OCI-LY1 (cell line): ENCODE data around the gene ELL.

ENCODE experiments used
- EZH2 ChIP-seq: fragments of 200-600 bp; sonication (generic), shearing (Covaris generic); IDR thresholded peaks from 2 replicates; pipeline ENCODE4 v1.8.0; 2017; ENCODE audit warnings: borderline replicate concordance, mixed run types, mild to moderate bottlenecking, antibody characterized with exemption, low read length, moderate library complexity, mixed read lengths
- TF ChIP-seq, protein P1 (sequence below): fragments of 200-600 bp; sonication (generic), shearing (Covaris generic); IDR thresholded peaks from 2 replicates; pipeline ENCODE4 v1.5.1; 2017; ENCODE audit warnings: mild to moderate bottlenecking, antibody characterized with exemption, low read length, moderate library complexity, mixed read lengths

DNA sequence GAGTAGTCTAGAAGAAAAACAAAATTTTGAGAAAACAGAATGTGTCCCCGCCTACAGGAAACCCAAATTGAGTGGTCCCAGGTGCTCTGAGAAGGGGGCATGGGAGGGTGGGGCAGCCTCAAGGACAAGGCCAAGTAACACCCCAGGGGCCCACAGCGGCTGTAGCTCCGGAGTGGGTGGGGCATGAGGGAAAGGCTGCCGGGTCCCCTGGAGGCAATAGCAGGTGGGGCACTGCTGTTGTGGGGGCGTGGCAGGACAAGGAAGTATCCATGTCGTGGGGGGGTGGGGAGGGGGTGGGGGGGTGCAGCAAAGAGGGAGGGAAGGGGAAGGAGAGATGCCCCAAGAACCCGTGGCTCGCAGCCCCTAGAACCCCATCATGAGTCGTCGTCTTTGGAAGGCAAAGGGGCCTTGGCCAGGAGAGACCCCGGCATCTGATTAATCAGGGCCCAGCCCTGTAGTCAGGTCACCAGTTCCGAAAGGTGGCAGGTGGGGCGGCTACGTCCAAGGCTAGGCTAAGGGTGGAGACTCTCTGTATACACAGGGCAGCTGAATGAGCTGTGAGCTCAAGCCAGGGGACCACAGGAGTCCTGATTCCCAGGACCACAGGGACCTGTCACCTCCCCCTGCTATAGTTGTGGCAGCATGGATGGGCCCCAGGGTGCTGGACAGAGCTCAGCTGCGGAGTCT, 76.5 kb downstream of the ELL start:
- no peak for TF ChIP-seq EZH2
- TF ChIP-seq, protein P1, sequence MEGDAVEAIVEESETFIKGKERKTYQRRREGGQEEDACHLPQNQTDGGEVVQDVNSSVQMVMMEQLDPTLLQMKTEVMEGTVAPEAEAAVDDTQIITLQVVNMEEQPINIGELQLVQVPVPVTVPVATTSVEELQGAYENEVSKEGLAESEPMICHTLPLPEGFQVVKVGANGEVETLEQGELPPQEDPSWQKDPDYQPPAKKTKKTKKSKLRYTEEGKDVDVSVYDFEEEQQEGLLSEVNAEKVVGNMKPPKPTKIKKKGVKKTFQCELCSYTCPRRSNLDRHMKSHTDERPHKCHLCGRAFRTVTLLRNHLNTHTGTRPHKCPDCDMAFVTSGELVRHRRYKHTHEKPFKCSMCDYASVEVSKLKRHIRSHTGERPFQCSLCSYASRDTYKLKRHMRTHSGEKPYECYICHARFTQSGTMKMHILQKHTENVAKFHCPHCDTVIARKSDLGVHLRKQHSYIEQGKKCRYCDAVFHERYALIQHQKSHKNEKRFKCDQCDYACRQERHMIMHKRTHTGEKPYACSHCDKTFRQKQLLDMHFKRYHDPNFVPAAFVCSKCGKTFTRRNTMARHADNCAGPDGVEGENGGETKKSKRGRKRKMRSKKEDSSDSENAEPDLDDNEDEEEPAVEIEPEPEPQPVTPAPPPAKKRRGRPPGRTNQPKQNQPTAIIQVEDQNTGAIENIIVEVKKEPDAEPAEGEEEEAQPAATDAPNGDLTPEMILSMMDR: no peak
